Muscle of leg (tissue), 16 donors: ENCODE results near the gene GID8. TPM values are rescaled to one million over a fixed set of nuclear protein-coding genes. Genes with fewer than 3 reads are reported as not detected.
A peak's percentile ranks its signal among the peaks of the same experiment; 100 is the strongest.

Source experiments
- DNase-seq: peaks from one replicate; pipeline ENCODE4 v3.0.0; 2013
- H3K27ac ChIP-seq: one replicate; pipeline ENCODE4 v1.5.1; 2013; ENCODE audit warnings: mild to moderate bottlenecking, low read length, control low read depth
- H3K27me3 ChIP-seq: one replicate; pipeline ENCODE4 v1.6.1; 2013; ENCODE audit warnings: low read length; ENCODE audit not compliant: control insufficient read depth, insufficient read depth
- H3K36me3 ChIP-seq: one replicate; pipeline ENCODE4 v1.6.1; 2013; ENCODE audit warnings: low read length; ENCODE audit not compliant: control insufficient read depth, insufficient read depth
- H3K4me1 ChIP-seq: one replicate; pipeline ENCODE4 v1.6.1; 2013; ENCODE audit warnings: low read length; ENCODE audit not compliant: control insufficient read depth, insufficient read depth
- H3K4me3 ChIP-seq: one replicate; pipeline ENCODE4 v1.5.1; 2013; ENCODE audit warnings: low read length, control low read depth
- H3K9me3 ChIP-seq: replicated peaks from 2 replicates; pipeline ENCODE4 v1.6.1; 2013; ENCODE audit warnings: low read depth, low read length; ENCODE audit not compliant: control insufficient read depth
- WGBS: methylation state at CpG from one replicate; pipeline ENCODE4 v1.1.5; 2013; ENCODE audit warnings: missing lambda C conversion rate; ENCODE audit not compliant: insufficient coverage; 5-methylcytosine and 5-hydroxymethylcytosine counted together
- long read RNA-seq, 11 donors: transcript quantifications; one replicate each; lab custom pipeline, GENCODE V29; 2026
- polyA plus RNA-seq, 8 donors: library from polyadenylated mRNA; unstranded; fragments of 120-200 nt; gene quantifications; one replicate each; pipeline versions ENCODE4 v1.2.1 to v1.2.3, GENCODE V29; 2013; ENCODE audit warnings: inconsistent platforms in 1 of 8, low replicate concordance in 1 of 8; ENCODE audit not compliant: insufficient read length in 8 of 8, insufficient read depth in 1 of 8
- total RNA-seq: library from RNA; stranded (reverse); fragments of 120-200 nt; gene quantifications from one replicate; pipeline ENCODE4 v1.2.4, GENCODE V29; 2013

GID8 gene
- total RNA-seq: 22.0 TPM
- 10 to 100 TPM; 27.9 to 38.7 (median 30.8) TPM for polyA plus RNA-seq
- long read RNA-seq, donor 1, full-length matches to known transcripts: 10 of 10 reads
- long read RNA-seq, donor 1, partial matches to known transcripts: 0 of 10 reads
- long read RNA-seq, donor 1, other reads (novel, unspliced or antisense): 0 of 10 reads
- long read RNA-seq, donor 2, full-length matches to known transcripts: 2 of 2 reads
- long read RNA-seq, donor 2, partial matches to known transcripts: 0 of 2 reads
- long read RNA-seq, donor 2, other reads (novel, unspliced or antisense): 0 of 2 reads
- long read RNA-seq, donor 3, full-length matches to known transcripts: 12 of 12 reads
- long read RNA-seq, donor 3, partial matches to known transcripts: 0 of 12 reads
- long read RNA-seq, donor 3, other reads (novel, unspliced or antisense): 0 of 12 reads
- long read RNA-seq, donor 4, full-length matches to known transcripts: 23 of 28 reads
- long read RNA-seq, donor 4, partial matches to known transcripts: 5 of 28 reads
- long read RNA-seq, donor 4, other reads (novel, unspliced or antisense): 0 of 28 reads
- long read RNA-seq, donor 5, full-length matches to known transcripts: 35 of 84 reads
- long read RNA-seq, donor 5, partial matches to known transcripts: 49 of 84 reads
- long read RNA-seq, donor 5, other reads (novel, unspliced or antisense): 0 of 84 reads
- long read RNA-seq, donor 6, full-length matches to known transcripts: 39 of 39 reads
- long read RNA-seq, donor 6, partial matches to known transcripts: 0 of 39 reads
- long read RNA-seq, donor 6, other reads (novel, unspliced or antisense): 0 of 39 reads
- long read RNA-seq, donor 7, full-length matches to known transcripts: 28 of 36 reads
- long read RNA-seq, donor 7, partial matches to known transcripts: 8 of 36 reads
- long read RNA-seq, donor 7, other reads (novel, unspliced or antisense): 0 of 36 reads
- long read RNA-seq, donor 8, full-length matches to known transcripts: 10 of 10 reads
- long read RNA-seq, donor 8, partial matches to known transcripts: 0 of 10 reads
- long read RNA-seq, donor 8, other reads (novel, unspliced or antisense): 0 of 10 reads
- long read RNA-seq, donor 9, full-length matches to known transcripts: 16 of 16 reads
- long read RNA-seq, donor 9, partial matches to known transcripts: 0 of 16 reads
- long read RNA-seq, donor 9, other reads (novel, unspliced or antisense): 0 of 16 reads
- long read RNA-seq, donor 10, full-length matches to known transcripts: 26 of 56 reads
- long read RNA-seq, donor 10, partial matches to known transcripts: 30 of 56 reads
- long read RNA-seq, donor 10, other reads (novel, unspliced or antisense): 0 of 56 reads
- long read RNA-seq, donor 11, full-length matches to known transcripts: 13 of 13 reads
- long read RNA-seq, donor 11, partial matches to known transcripts: 0 of 13 reads
- long read RNA-seq, donor 11, other reads (novel, unspliced or antisense): 0 of 13 reads

GRCh38 chr20:62938105-62938888 is at the start of gene GID8:
GID8 (plus strand) TSS chr20:62938147; CDS start chr20:62941503, 3,356 bp downstream.
- Histone ChIP-seq H3K4me1 (peaks cover 25% of the 10 kb centered on the region), H3K27me3 (no peaks in the 10 kb centered on the region)
- peak; percentile 65 for DNase-seq

DNA sequence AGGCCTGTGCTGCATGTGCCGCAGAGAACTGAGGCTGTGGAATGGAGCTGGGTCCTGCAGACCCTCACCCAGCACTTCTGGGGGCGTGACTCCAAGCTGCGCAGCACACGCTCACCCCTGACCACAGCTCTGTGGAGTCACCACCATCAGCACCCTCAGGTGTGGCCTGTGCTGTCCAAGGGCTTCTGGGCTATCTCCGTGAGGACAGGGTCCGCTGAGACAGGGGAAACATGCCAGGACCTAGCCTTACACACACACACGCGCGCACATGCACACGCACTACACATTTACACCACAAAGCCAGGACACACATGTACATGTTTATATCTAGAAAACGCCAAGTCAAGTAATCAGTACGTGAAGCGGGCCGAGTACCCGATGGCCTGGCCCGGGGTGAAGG is 49.5 kb upstream of the GID8 start:
- Histone ChIP-seq H3K27ac (no peak overlapping the region), H3K9me3 (no peaks in the 10 kb centered on the region), H3K4me1 (peaks cover 2% of the 10 kb centered on the region), H3K4me3 (no peak overlapping the region), H3K36me3 (peaks cover 75% of the 10 kb centered on the region), H3K27me3 (no peaks in the 10 kb centered on the region)
- no peak for DNase-seq
- 97% methylated on average over 15 of the region's 16 CpGs for WGBS

More at GRCh38 chr20:62938105-62938888, at the start of gene GID8:
- Histone ChIP-seq H3K4me3 (peak within 1 kb of the TSS; percentile 99), H3K27ac (peak within 1 kb of the TSS; percentile 94), H3K9me3 (no peaks in the 10 kb centered on the region), H3K36me3 (peaks cover 39% of the 10 kb centered on the region)
- WGBS: under 1% methylated on average over 73 of the region's 79 CpGs

GRCh38 chr20:62888910-62889309 is 49.0 kb upstream of the GID8 start:
- H3K4me1 ChIP-seq: peaks cover 2% of the 10 kb centered on the region
- no peak overlapping the region for H3K27ac ChIP-seq
- no peaks in the 10 kb centered on the region for H3K9me3 ChIP-seq
- H3K27me3 ChIP-seq: no peaks in the 10 kb centered on the region
- H3K4me3 ChIP-seq: no peak overlapping the region
- WGBS: 90% methylated on average over 14 of the region's 17 CpGs
- DNase-seq: no peak
- peaks cover 80% of the 10 kb centered on the region for H3K36me3 ChIP-seq

DNA sequence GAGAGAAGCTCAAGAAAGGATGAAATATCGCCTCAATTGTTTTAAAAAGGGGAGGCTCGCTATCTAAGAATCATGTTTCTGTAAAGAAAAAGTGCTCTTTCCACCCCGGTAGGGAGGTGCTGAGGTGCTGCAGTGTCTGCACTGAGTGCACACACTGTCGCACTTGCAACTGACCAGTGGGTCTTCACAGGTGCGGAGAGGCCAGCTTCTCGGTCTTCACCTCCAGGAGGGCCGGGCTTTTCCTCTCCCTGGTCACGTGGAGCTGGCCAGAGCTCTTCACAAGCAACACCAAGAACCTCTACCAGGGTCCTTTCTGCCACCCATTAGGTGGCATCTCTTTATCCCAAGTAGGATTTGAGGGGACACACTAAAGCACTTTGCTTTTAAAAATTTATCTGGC is 48.5 kb upstream of the GID8 start:
- 77% methylated on average over 6 of the region's 8 CpGs for WGBS
- no peak for DNase-seq
- H3K4me3 ChIP-seq: no peak overlapping the region
- H3K4me1 ChIP-seq: peaks cover 2% of the 10 kb centered on the region
- H3K27ac ChIP-seq: no peak overlapping the region
- H3K36me3 ChIP-seq: peaks cover 85% of the 10 kb centered on the region
- H3K9me3 ChIP-seq: no peaks in the 10 kb centered on the region
- H3K27me3 ChIP-seq: no peaks in the 10 kb centered on the region

DNA sequence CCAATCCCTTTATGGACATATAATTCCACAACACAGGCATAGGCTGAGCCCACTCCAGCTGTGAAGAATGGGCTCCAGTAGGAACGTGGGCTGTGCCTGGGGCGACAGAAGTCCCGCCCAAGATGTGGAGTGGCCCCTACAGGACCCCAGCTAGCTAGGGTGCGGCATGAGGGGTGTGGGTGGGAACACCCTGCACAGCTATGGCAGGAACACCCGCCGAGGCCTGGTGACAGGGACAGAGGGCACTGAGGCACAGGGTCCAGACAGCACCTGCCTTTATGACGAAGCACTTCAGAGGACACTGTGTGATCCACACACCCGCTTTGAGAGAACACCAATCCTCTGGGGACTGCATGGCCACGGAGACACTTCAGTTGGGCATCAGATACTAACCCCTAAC is 48.1 kb upstream of the GID8 start:
- H3K27ac ChIP-seq: no peak overlapping the region
- no peaks in the 10 kb centered on the region for H3K27me3 ChIP-seq
- 89% methylated on average over 9 of the region's 9 CpGs for WGBS

DNA sequence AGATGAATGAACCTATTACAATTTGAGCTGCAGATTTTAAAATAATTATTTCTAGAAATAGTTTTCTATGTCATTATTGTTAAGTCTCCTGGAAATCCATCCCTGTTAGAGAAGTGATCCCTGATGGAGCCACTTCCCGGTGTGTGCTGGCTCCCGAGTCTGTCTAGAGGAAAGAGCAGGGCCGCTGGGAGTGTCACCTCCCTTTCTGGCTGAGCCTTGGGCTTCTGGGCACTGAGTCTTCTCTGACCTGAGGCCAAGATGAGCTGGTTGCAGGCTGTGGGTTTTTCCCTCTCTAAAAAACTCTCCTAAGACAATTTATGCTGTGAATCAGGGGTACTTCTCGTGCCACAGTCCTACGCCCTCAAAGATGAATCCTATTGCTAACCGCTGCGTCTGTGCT is 47.5 kb upstream of the GID8 start:
- peaks cover 90% of the 10 kb centered on the region for H3K36me3 ChIP-seq
- H3K27me3 ChIP-seq: no peaks in the 10 kb centered on the region
- DNase-seq: no peak
- H3K27ac ChIP-seq: no peak overlapping the region
- no peak overlapping the region for H3K4me3 ChIP-seq
- peaks cover 2% of the 10 kb centered on the region for H3K4me1 ChIP-seq
- WGBS: 75% methylated on average over 5 of the region's 7 CpGs
- no peaks in the 10 kb centered on the region for H3K9me3 ChIP-seq

More for the DNA sequence above, 48.1 kb upstream of the GID8 start:
- no peak for DNase-seq
- Histone ChIP-seq H3K36me3 (peaks cover 89% of the 10 kb centered on the region), H3K4me3 (no peak overlapping the region), H3K4me1 (peaks cover 2% of the 10 kb centered on the region), H3K9me3 (no peaks in the 10 kb centered on the region)

- 65% methylated on average over 9 of the region's 15 CpGs for WGBS
- Histone ChIP-seq H3K27me3 (no peaks in the 10 kb centered on the region), H3K4me3 (no peak overlapping the region), H3K27ac (no peak overlapping the region), H3K4me1 (peaks cover 2% of the 10 kb centered on the region), H3K36me3 (peaks cover 92% of the 10 kb centered on the region), H3K9me3 (no peaks in the 10 kb centered on the region)
- DNase-seq: no peak
Observed at GRCh38 chr20:62891111-62891510, 46.8 kb upstream of the GID8 start.

DNA sequence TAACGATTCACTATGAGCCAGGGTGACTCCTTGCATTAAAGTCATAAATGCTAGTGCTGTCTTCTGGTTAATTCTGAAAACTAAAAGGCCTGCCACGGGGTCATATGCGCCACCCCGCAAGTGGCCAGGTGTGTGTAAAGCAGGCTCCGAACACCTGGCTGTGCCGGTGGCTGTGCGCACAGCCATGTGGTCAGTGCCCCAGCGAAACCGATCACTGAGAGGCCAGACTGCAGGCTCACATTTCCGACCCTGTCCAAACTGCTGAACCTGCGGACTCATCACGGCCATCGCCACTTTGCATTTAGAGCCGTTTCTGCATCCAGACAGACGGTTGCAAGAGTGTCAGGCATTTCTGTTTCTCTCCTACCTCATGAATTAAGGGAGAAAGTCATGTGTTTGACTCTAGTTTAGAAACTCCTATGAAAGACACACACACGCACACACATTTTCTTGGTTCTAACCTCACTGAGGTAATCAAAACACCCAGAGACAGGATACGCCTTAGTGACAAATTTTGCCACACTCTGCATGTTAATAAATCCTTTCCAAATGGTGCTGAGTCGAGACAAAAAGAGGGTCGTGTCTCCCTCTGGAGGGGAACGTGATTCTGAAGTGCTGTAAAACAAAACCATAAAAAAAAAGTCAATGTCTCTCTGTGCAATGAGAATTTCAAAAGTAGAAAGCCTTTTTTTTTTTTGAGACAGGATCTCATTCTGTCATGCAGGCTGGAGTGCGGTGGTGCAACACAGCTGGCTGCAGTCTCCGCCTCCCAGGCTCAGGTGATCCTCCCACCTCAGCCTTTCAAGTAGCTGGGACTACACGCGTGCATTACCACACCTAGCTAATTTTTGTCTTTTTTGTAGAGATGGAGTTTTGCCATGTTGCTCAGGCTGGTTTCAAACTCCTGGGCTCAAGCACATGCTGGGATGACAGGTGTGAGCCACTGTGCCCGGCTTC is 45.3 kb upstream of the GID8 start:
- Histone ChIP-seq H3K27ac (no peak overlapping the region), H3K36me3 (peaks cover 87% of the 10 kb centered on the region), H3K4me3 (no peak overlapping the region), H3K27me3 (no peaks in the 10 kb centered on the region), H3K9me3 (no peaks in the 10 kb centered on the region), H3K4me1 (peaks cover 2% of the 10 kb centered on the region)
- no peak for DNase-seq
- WGBS: 95% methylated on average over 13 of the region's 25 CpGs
